ENCODE results near the gene MICAL2. TPM values are rescaled to one million over a fixed set of nuclear protein-coding genes. Genes with fewer than 3 reads are reported as not detected.

Gene MICAL2
- total RNA-seq, 1 experiment from 2014 or later: 247 TPM

- Mint-ChIP-seq H3K36me3 (ENCODE audit: insufficient read depth, unreplicated experiment) (peaks cover 1% of the 10 kb centered on the region), H3K27ac (ENCODE audit: unreplicated experiment) (peak overlapping the region; percentile 78), H3K4me1 (ENCODE audit: low read depth, unreplicated experiment) (peaks cover 60% of the 10 kb centered on the region), H3K27me3 (ENCODE audit: insufficient read depth, unreplicated experiment) (no peaks in the 10 kb centered on the region), H3K9me3 (ENCODE audit: unreplicated experiment) (peaks cover 14% of the 10 kb centered on the region), H3K4me3 (ENCODE audit: unreplicated experiment) (no peak overlapping the region)
- Histone ChIP-seq H3K36me3 (ENCODE audit: control insufficient read depth, insufficient read depth, low read length) (no peaks in the 10 kb centered on the region), H3K9me3 (no peaks in the 10 kb centered on the region), H3K27me3 (replicated peaks; ENCODE audit: control insufficient read depth, insufficient read depth, low read length) (no peaks in the 10 kb centered on the region), H3K4me1 (peaks cover 73% of the 10 kb centered on the region), H3K4me3 (ENCODE audit: low read depth, low read length) (no peak overlapping the region)
- peak; percentile 34 to 42 for DNase-seq
- POLR2A ChIA-PET: interaction anchor here (1.0 to 2.6 kb wide), 2 partner anchors 20 to 22 kb away, joined by 3 to 13 read pairs; partner anchors contain the start of gene MICAL2
- intact Hi-C loops (cut with micrococcal nuclease; ENCODE audit: unreplicated experiment): loop anchor here (1.0 to 2.0 kb wide), 3 partner anchors 41 to 194 kb away; no protein-coding TSS in a partner anchor
- CTCF ChIA-PET: interaction anchor here (0.6 to 3.3 kb wide), 22 partner anchors 15 to 268 kb away, joined by 3 to 21 read pairs (median 4); partner anchors contain the start of gene MICAL2
- BruUV-seq (replicated peaks): no TSS peak
- peak; percentile 7 to 11 for TF ChIP-seq CTCF (IDR thresholded peaks at IDR 0.05; ENCODE audit: insufficient read depth in 1 of 2, low read depth in 1 of 2, low read length in 1 of 2, severe bottlenecking in 1 of 2, unreplicated experiment in 1 of 2)
These were observed 23.1 kb upstream of the MICAL2 start for GRCh38 chr11:12087075-12088004.

- peaks cover 14% of the 10 kb centered on the region for H3K9me3 Mint-ChIP-seq (ENCODE audit: unreplicated experiment)
- Histone ChIP-seq H3K4me1 (peaks cover 80% of the 10 kb centered on the region), H3K9me3 (no peaks in the 10 kb centered on the region), H3K36me3 (ENCODE audit: control insufficient read depth, insufficient read depth, low read length) (no peaks in the 10 kb centered on the region), H3K27me3 (replicated peaks; ENCODE audit: control insufficient read depth, insufficient read depth, low read length) (no peaks in the 10 kb centered on the region), H3K4me3 (ENCODE audit: low read depth, low read length) (no peak overlapping the region)
- TF ChIP-seq CTCF (IDR thresholded peaks at IDR 0.05; ENCODE audit: insufficient read depth in 1 of 2, low read depth in 1 of 2, low read length in 1 of 2, severe bottlenecking in 1 of 2, unreplicated experiment in 1 of 2): peak; percentile 28 to 55
- ChIA-PET CTCF (interaction anchor here (0.6 to 3.3 kb wide), 18 partner anchors 14 to 194 kb away, joined by 3 to 21 read pairs (median 4); partner anchors contain the start of gene MICAL2), POLR2A (interaction anchor here (1.0 to 2.6 kb wide), 2 partner anchors 21 to 22 kb away, joined by 3 to 13 read pairs; partner anchors contain the start of gene MICAL2)
- DNase-seq: peak; percentile 69 to 70
- intact Hi-C loops (cut with micrococcal nuclease; ENCODE audit: unreplicated experiment): loop anchor here (1.0 kb wide), 2 partner anchors 148 to 193 kb away; no protein-coding TSS in a partner anchor
- BruUV-seq (replicated peaks): no TSS peak
- no peaks in the 10 kb centered on the region for H3K27me3 Mint-ChIP-seq (ENCODE audit: insufficient read depth, unreplicated experiment)
- no peak overlapping the region for H3K4me3 Mint-ChIP-seq (ENCODE audit: unreplicated experiment)
- peaks cover 68% of the 10 kb centered on the region for H3K4me1 Mint-ChIP-seq (ENCODE audit: low read depth, unreplicated experiment)
- peak overlapping the region; percentile 78 for H3K27ac Mint-ChIP-seq (ENCODE audit: unreplicated experiment)
- peaks cover 5% of the 10 kb centered on the region for H3K36me3 Mint-ChIP-seq (ENCODE audit: insufficient read depth, unreplicated experiment)
These were observed 22.3 kb upstream of the MICAL2 start for GRCh38 chr11:12088047-12088481.

GRCh38 chr11:12088531-12088930 is 21.9 kb upstream of the MICAL2 start:
- no TSS peak for BruUV-seq (replicated peaks)
- intact Hi-C loops (cut with micrococcal nuclease; ENCODE audit: unreplicated experiment): loop anchor here (1.0 kb wide), 2 partner anchors 148 to 193 kb away; no protein-coding TSS in a partner anchor
- peaks cover 5% of the 10 kb centered on the region for H3K36me3 Mint-ChIP-seq (ENCODE audit: insufficient read depth, unreplicated experiment)
- Histone ChIP-seq H3K4me3 (ENCODE audit: low read depth, low read length) (no peak overlapping the region), H3K9me3 (no peaks in the 10 kb centered on the region), H3K27me3 (replicated peaks; ENCODE audit: control insufficient read depth, insufficient read depth, low read length) (no peaks in the 10 kb centered on the region), H3K4me1 (peaks cover 82% of the 10 kb centered on the region), H3K36me3 (ENCODE audit: control insufficient read depth, insufficient read depth, low read length) (no peaks in the 10 kb centered on the region)
- no peak overlapping the region for H3K4me3 Mint-ChIP-seq (ENCODE audit: unreplicated experiment)
- peaks cover 68% of the 10 kb centered on the region for H3K4me1 Mint-ChIP-seq (ENCODE audit: low read depth, unreplicated experiment)
- CTCF ChIA-PET: interaction anchor here (1.0 to 3.3 kb wide), 12 partner anchors 14 to 193 kb away, joined by 3 to 21 read pairs (median 6); no protein-coding TSS in a partner anchor
- no peaks in the 10 kb centered on the region for H3K27me3 Mint-ChIP-seq (ENCODE audit: insufficient read depth, unreplicated experiment)
- POLR2A ChIA-PET: interaction anchor here (1.0 kb wide), 1 partner anchor 21 kb away, joined by 3 read pairs; the partner anchor contains the start of gene MICAL2
- H3K9me3 Mint-ChIP-seq (ENCODE audit: unreplicated experiment): peaks cover 14% of the 10 kb centered on the region
- peak overlapping the region; percentile 78 for H3K27ac Mint-ChIP-seq (ENCODE audit: unreplicated experiment)
- no peak for TF ChIP-seq CTCF (IDR thresholded peaks at IDR 0.05; ENCODE audit: insufficient read depth in 1 of 2, low read depth in 1 of 2, low read length in 1 of 2, severe bottlenecking in 1 of 2, unreplicated experiment in 1 of 2)
- peak in 1 of 2 experiments; percentile 23 for DNase-seq

All from Caco-2 (cell line).